H9 (cell line): ENCODE data around the gene VWC2L. TPM values are rescaled to one million over a fixed set of nuclear protein-coding genes. Genes with fewer than 3 reads are reported as not detected.

ENCODE experiments used
- DNase-seq: peaks from one replicate; pipeline ENCODE4 v3.0.0-alpha.2; 2017
- H2AFZ ChIP-seq: one replicate; pipeline ENCODE4 v1.6.1; 2013; ENCODE audit warnings: mild to moderate bottlenecking, low read length, control low read depth, moderate library complexity
- H2AK5ac ChIP-seq: 2 replicates; pipeline ENCODE4 v1.6.1; 2013; ENCODE audit warnings: low read length, control low read depth, mixed read lengths; ENCODE audit not compliant: insufficient read length
- H2BK120ac ChIP-seq: one replicate; pipeline ENCODE4 v1.6.1; 2013; ENCODE audit warnings: low read depth, mild to moderate bottlenecking, low read length, control low read depth, inconsistent platforms; ENCODE audit not compliant: poor library complexity, severe bottlenecking
- H2BK12ac ChIP-seq: 2 replicates; pipeline ENCODE4 v1.6.1; 2013; ENCODE audit warnings: low read length, control low read depth, mixed read lengths, low read depth; ENCODE audit not compliant: insufficient read length
- H2BK15ac ChIP-seq: 2 replicates; pipeline ENCODE4 v1.6.1; 2013; ENCODE audit warnings: low read depth, low read length, control low read depth
- H2BK20ac ChIP-seq: one replicate; pipeline ENCODE4 v1.6.1; 2013; ENCODE audit warnings: low read depth, mild to moderate bottlenecking, low read length, control low read depth, inconsistent platforms; ENCODE audit not compliant: poor library complexity, severe bottlenecking
- H2BK5ac ChIP-seq: 2 replicates; pipeline ENCODE4 v1.6.1; 2013; ENCODE audit warnings: low read length, control low read depth, mixed read lengths; ENCODE audit not compliant: insufficient read length
- H3K14ac ChIP-seq: 2 replicates; pipeline ENCODE4 v1.6.1; 2013; ENCODE audit warnings: low read length, control low read depth; ENCODE audit not compliant: insufficient read depth
- H3K18ac ChIP-seq: 2 replicates; pipeline ENCODE4 v1.6.1; 2013; ENCODE audit warnings: low read depth, mild to moderate bottlenecking, mixed read lengths, low read length, control low read depth; ENCODE audit not compliant: insufficient read length
- H3K23ac ChIP-seq: 2 replicates; pipeline ENCODE4 v1.6.1; 2013; ENCODE audit warnings: low read length, control low read depth, mixed read lengths, low read depth; ENCODE audit not compliant: insufficient read length
- H3K23me2 ChIP-seq: 2 replicates; pipeline ENCODE4 v1.6.1; 2013; ENCODE audit warnings: low read depth, mild to moderate bottlenecking, mixed read lengths, low read length, control low read depth; ENCODE audit not compliant: insufficient read length, poor library complexity, severe bottlenecking
- H3K27ac ChIP-seq: 2 replicates; pipeline ENCODE4 v1.5.1; 2013; ENCODE audit warnings: low read length, control low read depth, mixed read lengths, low read depth; ENCODE audit not compliant: insufficient read length
- H3K27me3 ChIP-seq: 2 replicates; pipeline ENCODE4 v1.6.1; 2013; ENCODE audit warnings: low read length, control low read depth, inconsistent platforms; ENCODE audit not compliant: insufficient read depth
- H3K4ac ChIP-seq: 2 replicates; pipeline ENCODE4 v1.6.1; 2013; ENCODE audit warnings: low read depth, mild to moderate bottlenecking, control low read depth, inconsistent platforms, low read length, moderate library complexity
- H3K4me1 ChIP-seq: 2 replicates; pipeline ENCODE4 v1.6.1; 2013; ENCODE audit warnings: low read length, control low read depth, inconsistent platforms; ENCODE audit not compliant: insufficient read depth
- H3K4me2 ChIP-seq: 2 replicates; pipeline ENCODE4 v1.6.1; 2013; ENCODE audit warnings: low read length, control low read depth, mixed read lengths; ENCODE audit not compliant: insufficient read length, insufficient read depth
- H3K56ac ChIP-seq: 2 replicates; pipeline ENCODE4 v1.6.1; 2013; ENCODE audit warnings: low read depth, mild to moderate bottlenecking, mixed read lengths, low read length, control low read depth; ENCODE audit not compliant: insufficient read length
- H3K79me1 ChIP-seq: 2 replicates; pipeline ENCODE4 v1.6.1; 2013; ENCODE audit warnings: low read depth, mild to moderate bottlenecking, moderate library complexity, low read length, control low read depth, inconsistent platforms; ENCODE audit not compliant: insufficient read depth, poor library complexity, severe bottlenecking
- H3K79me2 ChIP-seq: 2 replicates; pipeline ENCODE4 v1.6.1; 2013; ENCODE audit warnings: low read length, control low read depth, inconsistent platforms; ENCODE audit not compliant: insufficient read depth
- H3K9ac ChIP-seq: 2 replicates; pipeline ENCODE4 v1.6.1; 2013; ENCODE audit warnings: low read length, control low read depth, mixed read lengths; ENCODE audit not compliant: insufficient read length; ENCODE audit errors: extremely low read depth
- H3K9me3 ChIP-seq: one replicate; pipeline ENCODE4 v1.6.1; 2013; ENCODE audit warnings: low read depth, low read length, inconsistent platforms; ENCODE audit not compliant: control insufficient read depth
- H3T11ph ChIP-seq: one replicate; pipeline ENCODE4 v1.6.1; 2013; ENCODE audit warnings: mild to moderate bottlenecking, low read length, control low read depth, inconsistent platforms
- H4K20me1 ChIP-seq: one replicate; pipeline ENCODE4 v1.6.1; 2013; ENCODE audit not compliant: control insufficient read depth, insufficient read length, insufficient read depth
- H4K5ac ChIP-seq: 2 replicates; pipeline ENCODE4 v1.6.1; 2013; ENCODE audit warnings: low read depth, mild to moderate bottlenecking, mixed read lengths, low read length, control low read depth; ENCODE audit not compliant: insufficient read length
- H4K8ac ChIP-seq: replicated peaks from 2 replicates; pipeline ENCODE4 v1.6.1; 2013; ENCODE audit warnings: low read length, control low read depth, mixed read lengths, low read depth; ENCODE audit not compliant: insufficient read length
- H4K91ac ChIP-seq: 2 replicates; pipeline ENCODE4 v1.6.1; 2013; ENCODE audit warnings: low read depth, mild to moderate bottlenecking, moderate library complexity, mixed read lengths, low read length, control low read depth; ENCODE audit not compliant: insufficient read length
- H3K27ac Mint-ChIP-seq, 3 experiments: 2 replicates in 2 of 3; 3 replicates in 1 of 3; pipeline ENCODE4 v1.8.0; 2020 to 2021; ENCODE audit warnings: mixed read lengths in 3 of 3, mild to moderate bottlenecking in 1 of 3, moderate library complexity in 1 of 3
- H3K27me3 Mint-ChIP-seq: 2 replicates; pipeline ENCODE4 v1.8.0; 2021; ENCODE audit warnings: low read depth, mild to moderate bottlenecking, moderate library complexity, mixed read lengths
- H3K36me3 Mint-ChIP-seq, 3 experiments: 2 replicates in 2 of 3; 3 replicates in 1 of 3; pipeline ENCODE4 v1.8.0; 2020 to 2021; ENCODE audit warnings: low read depth in 3 of 3, mixed read lengths in 3 of 3; ENCODE audit not compliant: insufficient read depth in 1 of 3
- H3K4me1 Mint-ChIP-seq, 2 experiments: 2 replicates each; pipeline ENCODE4 v1.8.0; 2020; ENCODE audit warnings: mixed read lengths in 2 of 2
- H3K4me3 Mint-ChIP-seq, 2 experiments: 2 replicates in 1 of 2; 3 replicates in 1 of 2; pipeline ENCODE4 v1.8.0; 2020 to 2021; ENCODE audit warnings: mild to moderate bottlenecking in 2 of 2, mixed read lengths in 2 of 2, moderate library complexity in 1 of 2
- H3K9me3 Mint-ChIP-seq, 2 experiments: 2 replicates in 1 of 2; 3 replicates in 1 of 2; pipeline ENCODE4 v1.8.0; 2020; ENCODE audit warnings: mild to moderate bottlenecking in 2 of 2, mixed read lengths in 2 of 2, moderate library complexity in 1 of 2
- CTCF ChIP-seq: fragments of 200-600 bp; sonication (generic); conservative IDR thresholded peaks from 3 replicates; pipeline ENCODE4 v1.8.0; 2021; ENCODE audit warnings: antibody characterized with exemption, mild to moderate bottlenecking
- WGBS: extraction: QIAGEN DNeasy Blood & Tissue Kit; methylation state at CpG from one replicate; pipeline ENCODE4 v1.1.7; 2013; ENCODE audit warnings: missing lambda C conversion rate, low lambda C conversion rate, mixed read lengths; ENCODE audit not compliant: insufficient read length; ENCODE audit errors: extremely low coverage; 5-methylcytosine and 5-hydroxymethylcytosine counted together
- total RNA-seq: library from RNA; stranded (reverse); gene quantifications from 2 replicates; pipeline ENCODE4 v1.2.1, GENCODE V29; 2021

VWC2L gene
- total RNA-seq, 1 experiment from 2014 or later, result not detected

DNA sequence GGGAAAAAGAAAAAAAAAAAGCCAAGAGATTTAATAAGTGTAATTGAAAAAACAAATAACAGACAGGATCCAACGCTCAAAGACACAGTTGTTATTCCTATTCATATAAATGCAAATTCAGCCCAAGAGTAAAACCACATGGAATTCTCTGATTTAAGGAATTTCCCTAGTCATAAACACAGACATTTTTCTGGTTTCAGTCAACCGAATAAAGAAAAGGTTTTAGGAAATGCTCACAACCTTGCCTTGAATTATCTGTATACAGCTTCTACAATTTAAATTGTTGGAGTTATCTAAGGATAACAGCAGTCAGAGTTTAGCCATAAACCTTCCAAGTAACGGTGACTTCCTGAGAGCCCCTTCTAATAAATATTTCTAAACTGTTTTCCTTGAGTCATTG is 122.7 kb downstream of the VWC2L start:
- no peaks in the 10 kb centered on the region for H3K23me2 ChIP-seq
- Mint-ChIP-seq H3K36me3 (no peaks in the 10 kb centered on the region), H3K9me3 (no peaks in the 10 kb centered on the region), H3K27me3 (no peaks in the 10 kb centered on the region), H3K4me1 (peaks cover 0 to 3% of the 10 kb centered on the region in 2 experiments; a peak in 1 of 4 replicates), H3K27ac (no peak overlapping the region; a peak in 2 of 7 replicates), H3K4me3 (no peak overlapping the region)
- H3K56ac ChIP-seq, result no peak overlapping the region
- no peak overlapping the region for H4K8ac ChIP-seq
- no peaks in the 10 kb centered on the region for H3K79me2 ChIP-seq
- H3K79me1 ChIP-seq, result no peaks in the 10 kb centered on the region
- H3K4ac ChIP-seq, result no peak overlapping the region
- no peak overlapping the region for H2BK12ac ChIP-seq
- H2BK5ac ChIP-seq, result no peak overlapping the region
- no peak overlapping the region for H3K4me2 ChIP-seq
- H4K5ac ChIP-seq, result no peak overlapping the region
- H4K20me1 ChIP-seq, result no peaks in the 10 kb centered on the region
- H2AK5ac ChIP-seq, result no peak overlapping the region
- H3K4me1 ChIP-seq, result no peaks in the 10 kb centered on the region
- DNase-seq, result no peak
- TF ChIP-seq CTCF, result no peak
- no peak overlapping the region for H2BK120ac ChIP-seq
- no peaks in the 10 kb centered on the region for H3K9me3 ChIP-seq
- no peak overlapping the region for H3T11ph ChIP-seq
- WGBS, result no CpG with 5 or more reads among the region's 3 CpGs
- H4K91ac ChIP-seq, result no peak overlapping the region
- no peak overlapping the region for H3K14ac ChIP-seq
- H3K27ac ChIP-seq, result no peak overlapping the region
- no peaks in the 10 kb centered on the region for H3K27me3 ChIP-seq
- H2BK20ac ChIP-seq, result no peak overlapping the region
- no peak overlapping the region for H3K9ac ChIP-seq
- H2BK15ac ChIP-seq, result no peak overlapping the region
- H3K23ac ChIP-seq, result no peak overlapping the region
- H3K18ac ChIP-seq, result no peak overlapping the region
- H2AFZ ChIP-seq, result no peak overlapping the region
